GM19351 (cell line): Measurements from ENCODE around the gene SH3BP5L.
"Not testable (repeated sequence)": the region's sequence is repeated elsewhere in the genome, so short reads cannot be mapped to it uniquely, and the experiment has no call there.

ENCODE experiments used
- ATAC-seq: cut with Tn5 transposase; IDR thresholded peaks from one replicate; pipeline ENCODE4 v1.9.1; 2021; ENCODE audit warnings: mild to moderate bottlenecking, moderate library complexity; ENCODE audit not compliant: unreplicated experiment

Gene SH3BP5L

GRCh38 chr1:248811514-248812490 lies 13.9 kb downstream of the SH3BP5L start:
- ATAC-seq: no peak

GRCh38 chr1:248810727-248811513 lies 14.8 kb downstream of the SH3BP5L start:
- ATAC-seq: no peak

- ATAC-seq: no peak
Measured at GRCh38 chr1:248810000-248810726, 15.6 kb downstream of the SH3BP5L start.

- ATAC-seq: no peak
Measured at GRCh38 chr1:248808876-248809275, 16.8 kb downstream of the SH3BP5L start.

DNA sequence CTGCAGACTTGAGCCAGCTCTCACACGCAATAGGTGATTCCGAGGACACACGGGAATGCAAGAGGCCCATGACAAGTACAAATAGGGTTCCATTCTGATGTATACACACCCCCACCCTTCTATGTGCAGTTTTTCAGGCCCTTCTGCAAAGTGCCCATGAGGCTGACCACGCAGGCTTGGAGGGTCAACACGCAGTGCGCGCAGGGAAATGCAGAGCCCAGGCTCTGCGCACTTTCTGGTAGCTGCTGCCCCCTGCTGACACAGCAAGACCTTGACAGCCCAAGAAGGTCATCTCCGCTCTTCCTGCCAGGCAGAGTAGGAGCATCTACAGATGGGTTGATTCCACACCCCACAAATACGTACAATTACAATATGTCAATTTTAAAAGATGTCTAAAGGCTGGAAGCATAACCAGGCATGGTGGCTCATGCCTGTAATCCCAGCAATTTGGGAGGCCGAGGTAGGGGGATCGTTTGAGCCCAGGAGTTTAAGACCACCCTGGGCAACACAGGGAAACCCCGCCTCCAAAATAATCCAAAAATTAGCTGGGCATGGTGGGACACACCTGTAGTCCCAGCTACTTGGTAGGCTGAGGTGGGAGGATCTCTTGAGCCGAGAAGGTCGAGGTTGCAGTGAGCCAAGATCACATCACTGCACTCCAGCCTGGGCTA lies 18.5 kb downstream of the SH3BP5L start:
- ATAC-seq: peak; percentile 55

DNA sequence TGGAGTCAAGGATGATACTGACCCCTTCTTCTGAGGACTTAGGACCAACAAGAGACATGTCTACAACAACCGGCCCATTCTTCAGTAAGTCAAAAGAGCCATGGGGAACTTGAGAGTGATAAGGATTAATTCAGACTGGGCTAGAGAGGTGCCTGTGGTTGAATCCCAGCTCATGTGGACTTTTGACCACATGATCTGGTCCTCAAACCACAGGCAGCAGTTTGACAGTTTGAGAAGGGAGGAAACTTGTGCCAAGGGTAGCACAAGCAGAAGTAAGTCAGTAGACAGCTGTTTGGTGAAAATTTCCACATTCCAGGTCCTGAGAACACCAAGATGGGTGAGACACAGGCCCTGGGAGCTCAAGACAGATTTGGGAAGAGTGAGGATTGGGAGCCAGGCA lies 19.8 kb downstream of the SH3BP5L start:
- ATAC-seq: no peak

DNA sequence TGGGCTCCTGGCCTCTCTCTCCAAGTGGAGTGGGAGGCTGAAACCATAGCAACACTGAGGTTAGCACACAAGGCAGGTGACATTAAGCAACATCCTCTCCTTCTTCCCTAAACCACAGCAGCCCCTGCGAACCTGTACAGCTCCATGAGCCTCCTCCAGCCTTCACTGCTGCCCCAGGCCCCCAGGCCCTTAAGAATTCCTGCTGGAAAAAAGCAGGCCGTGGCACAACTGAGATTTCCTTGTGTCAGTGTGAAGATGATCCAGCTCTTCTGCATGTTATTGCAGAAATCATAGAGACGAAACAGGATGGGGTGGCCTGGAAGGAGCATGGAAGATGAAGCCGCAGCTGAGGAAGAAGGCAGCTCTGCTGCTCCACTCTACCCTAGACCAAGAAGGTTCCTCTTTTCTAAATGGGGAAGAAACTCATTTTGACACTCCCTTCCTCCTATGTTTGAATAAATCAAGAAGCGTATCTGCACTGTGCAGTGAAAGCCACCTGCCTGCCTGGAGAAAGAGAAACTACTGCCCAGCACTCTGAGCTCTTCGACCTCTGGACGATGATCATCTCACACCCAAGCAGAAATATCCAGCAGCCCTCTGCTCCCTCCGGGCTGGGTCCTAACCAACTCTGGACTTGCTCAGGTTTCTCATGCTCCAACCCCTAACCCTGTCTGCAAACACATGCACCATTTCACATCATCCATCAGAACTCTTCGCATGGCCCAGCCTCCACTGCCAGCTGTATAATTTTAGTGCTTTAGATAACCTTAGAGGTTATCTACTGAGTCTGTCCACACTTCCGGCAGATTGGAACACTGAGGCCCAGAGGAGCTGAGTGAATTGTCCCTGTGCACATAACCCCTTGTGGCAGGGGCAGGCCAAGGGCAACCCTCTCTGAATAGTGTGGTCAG lies 20.7 kb downstream of the SH3BP5L start:
- peak; percentile 81 for ATAC-seq

DNA sequence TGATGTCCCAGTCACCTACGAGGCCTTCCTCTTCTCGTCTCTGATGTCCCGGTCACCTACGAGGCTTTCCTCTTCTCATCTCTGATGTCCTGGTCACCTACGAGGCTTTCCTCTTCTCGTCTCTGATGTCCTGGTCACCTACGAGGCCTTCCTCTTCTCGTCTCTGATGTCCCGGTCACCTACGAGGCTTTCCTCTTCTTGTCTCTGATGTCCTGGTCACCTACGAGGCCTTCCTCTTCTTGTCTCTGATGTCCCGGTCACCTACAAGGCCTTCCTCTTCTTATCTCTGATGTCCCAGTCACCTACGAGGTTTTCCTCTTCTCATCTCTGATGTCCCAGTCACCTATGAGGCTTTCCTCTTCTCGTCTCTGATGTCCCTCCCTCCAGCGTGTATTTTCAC lies 22.2 kb downstream of the SH3BP5L start:
- ATAC-seq: not testable (repeated sequence)

GRCh38 chr1:248802454-248802853 lies 23.3 kb downstream of the SH3BP5L start:
- ATAC-seq: no peak

DNA sequence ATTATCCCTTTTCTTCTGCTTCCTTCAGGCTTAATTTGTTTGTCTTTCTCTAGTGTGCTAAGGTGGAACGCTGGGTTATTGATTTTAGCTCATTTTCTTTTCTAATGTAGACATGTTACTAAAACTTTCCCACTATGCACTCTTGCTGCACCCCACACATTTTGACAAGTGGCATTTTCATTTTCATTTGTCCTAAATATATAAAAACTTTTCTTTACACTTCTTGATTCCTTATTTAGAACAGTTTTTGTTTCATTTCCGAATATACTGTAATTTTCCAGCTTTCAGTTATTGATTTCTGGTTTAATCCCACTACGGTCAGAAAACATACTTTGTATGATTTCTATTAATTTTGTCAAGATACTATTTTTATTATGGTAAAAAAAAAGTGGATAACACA lies 25.3 kb downstream of the SH3BP5L start:
- ATAC-seq: peak; percentile 16

DNA sequence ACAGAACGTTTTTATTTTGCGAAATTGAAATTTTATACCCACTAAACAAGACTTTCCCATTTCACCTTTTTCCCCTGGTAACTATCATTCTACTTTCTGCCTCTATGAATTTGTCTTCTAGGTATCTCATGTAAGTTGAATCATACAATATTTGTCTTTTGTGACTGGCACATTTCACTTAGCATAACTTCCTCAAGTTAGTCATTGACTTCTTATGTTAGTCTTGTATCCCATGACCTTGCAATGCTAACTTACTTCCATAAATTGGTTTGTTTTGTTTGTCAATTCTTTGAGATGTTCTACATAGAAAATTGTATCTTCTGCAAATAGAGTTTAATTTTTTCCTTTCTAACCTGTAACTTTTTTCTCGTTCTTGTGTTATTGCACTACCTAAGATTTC lies 26.9 kb downstream of the SH3BP5L start:
- no peak for ATAC-seq

DNA sequence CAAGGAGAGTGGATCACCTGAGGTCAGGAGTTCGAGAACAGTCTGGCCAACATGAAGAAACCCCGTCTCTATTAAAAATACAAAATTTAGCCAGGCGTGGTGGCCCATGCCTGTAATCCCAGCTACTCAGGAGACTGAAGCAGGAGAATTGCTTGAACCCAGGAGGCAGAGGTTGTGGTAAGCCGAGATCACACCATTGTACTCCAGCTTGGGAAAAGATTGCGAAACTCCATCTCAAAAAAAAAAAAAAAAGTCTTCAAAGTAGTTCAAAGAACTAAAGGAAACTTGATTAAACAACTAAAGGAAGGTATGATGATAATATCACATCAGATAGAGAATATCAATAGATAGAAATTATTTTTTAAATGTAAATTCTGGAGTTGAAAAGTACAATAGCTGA lies 31.1 kb downstream of the SH3BP5L start:
- ATAC-seq: not testable (repeated sequence)

GRCh38 chr1:248793592-248793991 lies 32.1 kb downstream of the SH3BP5L start:
- peak; percentile 90 for ATAC-seq

DNA sequence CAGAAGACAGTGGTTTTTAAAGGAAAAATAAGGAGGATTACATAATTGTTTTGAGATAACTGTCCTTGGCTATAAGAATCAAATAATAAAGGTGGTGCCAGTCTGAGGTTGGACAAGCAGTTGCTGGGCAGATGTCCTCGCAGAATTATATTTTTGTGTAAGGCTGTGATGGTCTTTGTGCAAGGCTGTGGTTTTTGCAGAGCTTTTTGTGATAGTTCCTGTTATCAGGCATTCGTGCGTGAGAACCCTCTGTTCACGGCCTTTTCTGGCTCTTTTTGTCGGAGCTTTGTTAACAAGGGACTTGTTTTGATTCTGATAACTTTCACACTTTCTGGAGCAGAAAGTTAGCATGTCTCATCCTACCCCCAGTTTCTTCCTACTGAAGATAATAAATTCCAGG lies 33.4 kb downstream of the SH3BP5L start:
- ATAC-seq: peak; percentile 48

- ATAC-seq: no peak
Measured at GRCh38 chr1:248791010-248791409, 34.7 kb downstream of the SH3BP5L start.

GRCh38 chr1:248790456-248790855 lies 35.3 kb downstream of the SH3BP5L start:
- ATAC-seq: no peak

DNA sequence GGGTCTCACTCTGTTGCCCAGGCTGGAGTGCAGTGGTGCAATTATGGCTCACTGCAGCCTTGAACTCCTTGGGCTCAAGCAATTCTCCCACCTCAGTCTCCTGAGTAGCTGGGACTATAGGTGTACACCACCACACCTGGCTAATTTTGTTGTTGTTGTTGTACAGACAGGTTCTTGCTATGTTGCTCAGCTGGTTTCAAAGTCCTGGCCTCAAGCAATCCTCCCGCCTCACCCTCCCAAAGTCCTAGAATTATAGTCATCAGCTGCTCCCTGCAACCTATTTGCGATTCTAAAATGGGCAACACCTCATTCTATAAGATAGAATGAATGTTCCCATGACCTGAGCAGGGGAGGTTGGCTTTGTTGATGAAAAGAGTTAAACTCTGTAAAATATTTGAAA lies 36.4 kb downstream of the SH3BP5L start:
- not testable (repeated sequence) for ATAC-seq

GRCh38 chr1:248788327-248788726 lies 37.4 kb downstream of the SH3BP5L start:
- no peak for ATAC-seq

DNA sequence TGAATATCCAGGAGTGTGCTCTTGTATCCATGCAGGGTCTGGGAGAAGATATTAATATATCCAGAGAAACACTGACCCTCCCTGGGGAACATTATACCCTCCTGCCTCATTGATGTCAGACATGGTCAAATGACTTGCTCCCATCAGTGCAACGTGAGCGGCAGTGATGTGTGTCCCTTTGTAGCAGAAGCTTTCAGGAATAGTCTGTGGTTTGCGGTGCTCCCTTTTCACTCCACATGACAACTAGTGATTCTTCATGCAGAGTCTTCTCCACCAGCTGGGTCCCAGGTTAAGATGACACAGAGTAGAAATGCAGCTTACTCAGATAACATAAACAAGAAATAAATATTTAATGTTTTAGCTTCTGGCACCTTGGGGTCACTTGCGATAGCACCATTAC lies 38.3 kb downstream of the SH3BP5L start:
- no peak for ATAC-seq

DNA sequence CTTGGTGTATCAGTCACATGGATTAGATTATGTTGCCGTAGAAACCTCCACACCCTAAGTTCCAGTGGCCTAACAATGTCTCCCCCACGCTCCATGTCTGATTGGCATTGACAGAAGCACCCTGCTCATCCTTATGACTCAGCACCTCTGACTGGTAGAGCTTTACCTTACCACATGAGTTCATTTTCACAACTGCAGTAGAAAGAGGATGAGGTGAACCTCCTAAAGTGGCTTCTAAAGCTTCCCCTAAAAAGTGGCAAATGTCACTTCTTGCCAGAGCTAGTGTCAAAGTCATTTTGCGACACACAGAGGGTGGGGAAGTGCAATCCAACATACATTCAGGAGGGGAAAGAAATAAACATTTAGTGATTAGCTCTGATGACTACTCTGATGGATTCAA lies 39.6 kb downstream of the SH3BP5L start:
- ATAC-seq: peak; percentile 91
